Ishikawa (cell line): ENCODE data around the gene TMEM256.
A peak's percentile ranks its signal among the peaks of the same experiment; 100 is the strongest.

Experiments
- CEBPB ChIP-seq: IDR thresholded peaks from 2 replicates; pipeline ENCODE4 v1.6.1; 2012
- CREB1 ChIP-seq: IDR thresholded peaks from 2 replicates; pipeline ENCODE4 v1.6.1; 2012; ENCODE audit warnings: low read depth
- EGR1 ChIP-seq: IDR thresholded peaks from 2 replicates; pipeline ENCODE4 v1.6.1; 2012
- EP300 ChIP-seq: IDR thresholded peaks from 2 replicates; pipeline ENCODE4 v1.6.1; 2012; ENCODE audit warnings: borderline replicate concordance
- FOXM1 ChIP-seq: IDR thresholded peaks from 2 replicates; pipeline ENCODE4 v1.6.1; 2012; ENCODE audit warnings: low read depth, borderline replicate concordance
- NFIC ChIP-seq: IDR thresholded peaks from 2 replicates; pipeline ENCODE4 v1.6.1; 2012
- RAD21 ChIP-seq: IDR thresholded peaks from 2 replicates; pipeline ENCODE4 v1.6.1; 2012; ENCODE audit warnings: low read depth
- REST ChIP-seq: IDR thresholded peaks from 2 replicates; pipeline ENCODE4 v1.6.1; 2012; ENCODE audit warnings: low read depth, mild to moderate bottlenecking
- TAF1 ChIP-seq: IDR thresholded peaks from 2 replicates; pipeline ENCODE4 v1.6.1; 2012; ENCODE audit warnings: low read depth, mild to moderate bottlenecking
- TCF12 ChIP-seq: IDR thresholded peaks from 2 replicates; pipeline ENCODE4 v1.6.1; 2012; ENCODE audit warnings: low read depth
- TEAD4 ChIP-seq: IDR thresholded peaks from 2 replicates; pipeline ENCODE4 v1.6.1; 2012
- USF1 ChIP-seq: IDR thresholded peaks from 2 replicates; pipeline ENCODE4 v1.6.1; 2012
- YY1 ChIP-seq: IDR thresholded peaks from 2 replicates; pipeline ENCODE4 v1.6.1; 2012; ENCODE audit warnings: low read depth
- ZBTB7A ChIP-seq: IDR thresholded peaks from 2 replicates; pipeline ENCODE4 v1.6.1; 2012; ENCODE audit warnings: low read depth
- TF ChIP-seq, protein P1 (sequence below): IDR thresholded peaks from 2 replicates; pipeline ENCODE4 v1.6.1; 2012

TMEM256 gene

DNA sequence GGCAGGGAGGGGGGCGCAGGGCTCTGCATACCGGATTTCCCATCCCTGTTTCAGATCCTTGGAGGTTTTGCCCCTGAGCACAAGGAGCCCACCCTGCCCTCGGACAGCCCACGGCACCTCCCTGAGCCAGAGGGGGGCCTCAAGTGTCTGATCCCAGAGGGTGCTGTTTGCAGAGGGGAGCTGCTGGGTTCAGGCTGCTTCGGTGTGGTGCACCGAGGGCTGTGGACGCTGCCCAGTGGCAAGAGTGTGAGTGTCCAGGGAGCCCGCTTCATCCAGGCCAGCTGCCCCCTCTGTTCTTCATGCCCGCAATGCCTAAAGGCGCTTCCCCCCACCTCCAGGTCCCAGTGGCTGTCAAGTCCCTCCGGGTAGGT, 20.5 kb downstream of the TMEM256 start:
- TF ChIP-seq FOXM1, result no peak
- no peak for TF ChIP-seq CEBPB
- no peak for TF ChIP-seq YY1
- TF ChIP-seq, protein P1, sequence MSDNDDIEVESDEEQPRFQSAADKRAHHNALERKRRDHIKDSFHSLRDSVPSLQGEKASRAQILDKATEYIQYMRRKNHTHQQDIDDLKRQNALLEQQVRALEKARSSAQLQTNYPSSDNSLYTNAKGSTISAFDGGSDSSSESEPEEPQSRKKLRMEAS, result no peak
- no peak for TF ChIP-seq TCF12
- TF ChIP-seq EP300, result no peak
- TF ChIP-seq TEAD4, result no peak
- TF ChIP-seq ZBTB7A, result no peak
- TF ChIP-seq USF1, result no peak
- no peak for TF ChIP-seq RAD21
- TF ChIP-seq REST, result no peak
- TF ChIP-seq TAF1, result no peak
- no peak for TF ChIP-seq CREB1
- no peak for TF ChIP-seq EGR1

GRCh38 chr17:7382901-7383300, 21.0 kb downstream of the TMEM256 start:
- TF ChIP-seq ZBTB7A (no peak), YY1 (no peak), TCF12 (no peak), TEAD4 (no peak), USF1 (no peak), EP300 (no peak), FOXM1 (no peak), CREB1 (no peak), CEBPB (no peak), RAD21 (no peak), TAF1 (no peak)
- TF ChIP-seq, protein P1, result no peak

DNA sequence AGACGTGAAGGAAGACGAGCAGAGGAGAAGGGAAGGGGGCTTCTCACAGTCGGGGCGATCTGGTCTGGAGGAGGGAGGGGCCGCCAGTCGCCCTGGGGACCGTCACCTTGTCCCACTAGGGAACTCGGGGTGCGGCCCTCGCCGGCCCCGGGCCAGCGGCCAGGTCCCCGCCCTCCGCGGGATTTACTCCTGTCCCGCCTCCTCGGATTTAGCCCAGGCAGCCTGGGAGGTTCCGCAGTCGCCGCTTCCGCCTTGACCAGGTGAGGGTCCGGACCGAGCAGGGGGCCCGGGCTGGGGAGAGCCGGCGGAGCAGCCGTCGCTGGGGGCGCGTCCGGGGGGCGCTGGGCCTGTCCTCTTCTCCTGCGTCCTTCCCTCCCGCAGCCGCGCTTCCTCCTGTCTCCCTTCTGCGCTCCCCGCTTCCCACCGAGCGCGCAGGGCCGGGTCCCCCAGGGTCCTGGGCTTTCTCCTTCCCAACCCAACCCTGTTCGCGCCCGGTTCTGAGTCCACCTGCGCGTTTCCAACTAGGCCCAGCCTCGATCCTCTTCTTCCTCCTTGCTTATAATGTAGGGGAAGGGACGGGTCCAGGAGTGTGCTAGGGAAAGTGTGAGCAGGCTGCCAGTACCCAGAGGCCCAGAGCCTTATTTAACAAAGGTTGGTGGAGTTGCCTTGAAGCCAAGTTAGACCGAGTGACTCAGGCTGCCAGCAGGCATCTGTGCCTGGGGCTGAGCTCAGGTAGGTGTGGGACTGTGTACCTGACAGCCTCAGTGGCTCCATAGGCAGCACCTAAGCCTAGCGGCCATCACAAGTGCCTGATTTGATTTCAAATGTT, 22.8 kb downstream of the TMEM256 start, which contains the start of gene TNK1:
TNK1 (plus strand) TSS at position 235 of the 829 bp plus-strand sequence. CDS start 1,838 bp downstream, outside the sequence.
- TF ChIP-seq CREB1 (no peak), FOXM1 (no peak), EP300 (no peak), YY1 (0 out of 2 replicates have a peak, but pooled peaks have one; percentile 12), REST (no peak), EGR1 (no peak), RAD21 (no peak), USF1 (no peak), ZBTB7A (peak; percentile 87), TAF1 (peak; percentile 79), CEBPB (no peak), NFIC (peak; percentile 36; the same call in 1 of the 2 replicates), TEAD4 (no peak), TCF12 (peak; percentile 47; the same call in 1 of the 2 replicates)
- TF ChIP-seq, protein P1, result peak; percentile 58; the same call in 1 of the 2 replicates

- TF ChIP-seq NFIC (peak; percentile 25), TEAD4 (no peak)
Observed at GRCh38 chr17:7380321-7380720, 23.6 kb downstream of the TMEM256 start.

- TF ChIP-seq USF1 (no peak), YY1 (no peak), RAD21 (no peak), TAF1 (no peak), CREB1 (no peak), NFIC (no peak), CEBPB (no peak), EP300 (no peak)
- TF ChIP-seq, protein P1, result no peak
Observed at GRCh38 chr17:7379134-7379533, 24.8 kb downstream of the TMEM256 start.
